DOHH2 (cell line): ENCODE results near the gene ARFGAP2.

Source experiments
- EZH2phosphoT487 ChIP-seq: fragments of 200-600 bp; sonication (generic); IDR thresholded peaks from 2 replicates; pipeline ENCODE4 v1.6.1; 2017; ENCODE audit warnings: borderline replicate concordance, mild to moderate bottlenecking, antibody characterized with exemption, low read length, moderate library complexity, mixed read lengths
- TF ChIP-seq, protein P1 (sequence below): fragments of 200-600 bp; sonication (generic); IDR thresholded peaks from one replicate; pipeline ENCODE4 v1.5.1; 2014; ENCODE audit warnings: antibody characterized with exemption, mild to moderate bottlenecking, low read depth, low read length; ENCODE audit not compliant: poor library complexity, severe bottlenecking

DNA sequence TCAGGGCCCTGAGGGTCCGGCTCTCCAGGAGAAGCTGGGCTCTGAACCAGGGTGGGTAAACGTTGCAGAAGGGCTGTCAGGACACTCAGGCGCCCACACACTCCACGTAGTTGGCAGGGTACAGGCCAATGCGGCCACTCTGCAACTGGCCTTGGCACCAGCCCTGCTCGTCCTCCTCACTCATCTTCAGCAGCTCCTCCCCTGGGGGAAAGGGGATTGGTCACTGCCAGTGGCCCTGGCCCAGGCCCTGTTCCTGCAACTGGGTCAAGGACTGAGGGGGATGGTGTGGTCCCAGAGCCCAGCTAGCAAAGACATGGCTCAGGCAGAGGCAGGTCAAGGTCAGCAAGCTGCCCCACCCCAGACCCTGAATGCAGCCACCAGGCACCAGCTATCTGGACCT lies 1.2 kb upstream of the ARFGAP2 start:
- TF ChIP-seq, protein P1, sequence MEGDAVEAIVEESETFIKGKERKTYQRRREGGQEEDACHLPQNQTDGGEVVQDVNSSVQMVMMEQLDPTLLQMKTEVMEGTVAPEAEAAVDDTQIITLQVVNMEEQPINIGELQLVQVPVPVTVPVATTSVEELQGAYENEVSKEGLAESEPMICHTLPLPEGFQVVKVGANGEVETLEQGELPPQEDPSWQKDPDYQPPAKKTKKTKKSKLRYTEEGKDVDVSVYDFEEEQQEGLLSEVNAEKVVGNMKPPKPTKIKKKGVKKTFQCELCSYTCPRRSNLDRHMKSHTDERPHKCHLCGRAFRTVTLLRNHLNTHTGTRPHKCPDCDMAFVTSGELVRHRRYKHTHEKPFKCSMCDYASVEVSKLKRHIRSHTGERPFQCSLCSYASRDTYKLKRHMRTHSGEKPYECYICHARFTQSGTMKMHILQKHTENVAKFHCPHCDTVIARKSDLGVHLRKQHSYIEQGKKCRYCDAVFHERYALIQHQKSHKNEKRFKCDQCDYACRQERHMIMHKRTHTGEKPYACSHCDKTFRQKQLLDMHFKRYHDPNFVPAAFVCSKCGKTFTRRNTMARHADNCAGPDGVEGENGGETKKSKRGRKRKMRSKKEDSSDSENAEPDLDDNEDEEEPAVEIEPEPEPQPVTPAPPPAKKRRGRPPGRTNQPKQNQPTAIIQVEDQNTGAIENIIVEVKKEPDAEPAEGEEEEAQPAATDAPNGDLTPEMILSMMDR, result no peak
- TF ChIP-seq EZH2phosphoT487, result no peak
